NCI-H2171 treated with DMSO at 0.1 percent for 48 hours (cell line): ENCODE measurements around the gene ABCB6.
A peak's percentile ranks its signal among the peaks of the same experiment; 100 is the strongest.
"Not testable (repeated sequence)": the region's sequence is repeated elsewhere in the genome, so short reads cannot be mapped to it uniquely, and the experiment has no call there.

Source experiments
- DNase-seq: peaks from one replicate; lab custom pipeline; 2025; lab: John Stamatoyannopoulos, UW

ABCB6 gene

DNA sequence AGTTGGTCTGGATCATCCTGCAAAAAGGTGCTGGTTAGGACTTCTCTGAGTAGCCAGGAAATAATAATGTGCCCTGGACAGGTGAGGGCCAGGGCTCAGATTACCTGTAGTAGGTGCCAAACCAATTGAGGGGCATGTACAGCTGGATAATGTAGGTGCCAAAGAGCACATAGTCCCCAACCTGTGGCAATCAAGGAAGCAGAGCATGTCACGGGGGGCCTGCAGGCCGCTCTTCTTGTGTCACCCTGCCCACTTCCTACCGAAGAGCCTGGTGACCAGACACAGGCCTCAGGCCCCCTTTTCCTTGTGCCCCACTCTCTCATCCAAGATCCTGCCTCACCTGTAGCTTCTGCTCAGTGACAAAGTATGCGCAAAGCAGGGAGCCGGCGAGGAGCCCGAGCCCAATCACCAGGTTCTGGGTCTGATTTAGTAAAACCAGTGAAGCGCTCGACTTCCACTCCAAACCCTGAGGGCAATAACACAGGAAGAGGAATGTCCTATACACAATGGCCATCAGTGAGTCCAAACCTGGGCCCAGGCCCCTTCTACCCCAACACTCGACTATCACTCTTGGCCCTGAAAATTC lies 5.2 kb downstream of the ABCB6 start:
- DNase-seq: no peak

GRCh38 chr2:219213026-219213415 lies 5.7 kb downstream of the ABCB6 start:
- no peak for DNase-seq

GRCh38 chr2:219210886-219211362 lies 7.8 kb downstream of the ABCB6 start:
- DNase-seq: no peak

DNA sequence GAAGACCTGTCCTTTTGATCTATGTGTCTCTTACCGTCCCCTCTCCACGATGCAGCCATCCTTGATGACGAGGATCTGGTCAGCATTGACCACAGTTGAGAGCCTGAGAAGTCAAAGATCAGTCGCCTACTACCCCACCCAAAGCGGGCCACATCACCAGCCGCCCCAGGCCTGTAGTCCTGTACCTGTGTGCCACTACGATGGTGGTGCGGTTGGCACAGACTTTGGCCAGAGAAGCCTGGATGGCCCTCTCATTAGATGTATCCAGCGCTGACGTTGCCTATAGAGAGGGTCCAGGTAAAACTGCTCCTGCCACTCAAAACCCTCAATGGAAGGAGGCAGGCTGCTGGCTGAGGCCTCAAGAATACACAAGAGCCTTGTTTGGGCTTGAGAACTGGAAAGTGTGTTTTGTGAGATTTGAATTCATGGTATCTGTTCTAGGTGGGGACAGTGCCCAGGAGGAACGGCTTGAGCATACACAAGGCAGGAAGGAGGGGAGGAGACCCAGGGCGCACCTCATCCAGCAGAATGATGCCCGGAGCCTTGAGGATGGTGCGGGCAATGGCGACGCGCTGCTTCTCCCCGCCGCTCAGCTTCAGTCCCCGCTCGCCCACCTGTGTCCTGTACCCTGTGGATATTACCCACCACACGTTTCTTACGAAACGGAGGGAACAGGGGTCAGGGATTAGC lies 8.4 kb downstream of the ABCB6 start:
- DNase-seq: no peak

- no peak for DNase-seq
Measured at GRCh38 chr2:219209236-219210195, 9.2 kb downstream of the ABCB6 start.

GRCh38 chr2:219207884-219208740 lies 10.6 kb downstream of the ABCB6 start:
- DNase-seq: no peak

DNA sequence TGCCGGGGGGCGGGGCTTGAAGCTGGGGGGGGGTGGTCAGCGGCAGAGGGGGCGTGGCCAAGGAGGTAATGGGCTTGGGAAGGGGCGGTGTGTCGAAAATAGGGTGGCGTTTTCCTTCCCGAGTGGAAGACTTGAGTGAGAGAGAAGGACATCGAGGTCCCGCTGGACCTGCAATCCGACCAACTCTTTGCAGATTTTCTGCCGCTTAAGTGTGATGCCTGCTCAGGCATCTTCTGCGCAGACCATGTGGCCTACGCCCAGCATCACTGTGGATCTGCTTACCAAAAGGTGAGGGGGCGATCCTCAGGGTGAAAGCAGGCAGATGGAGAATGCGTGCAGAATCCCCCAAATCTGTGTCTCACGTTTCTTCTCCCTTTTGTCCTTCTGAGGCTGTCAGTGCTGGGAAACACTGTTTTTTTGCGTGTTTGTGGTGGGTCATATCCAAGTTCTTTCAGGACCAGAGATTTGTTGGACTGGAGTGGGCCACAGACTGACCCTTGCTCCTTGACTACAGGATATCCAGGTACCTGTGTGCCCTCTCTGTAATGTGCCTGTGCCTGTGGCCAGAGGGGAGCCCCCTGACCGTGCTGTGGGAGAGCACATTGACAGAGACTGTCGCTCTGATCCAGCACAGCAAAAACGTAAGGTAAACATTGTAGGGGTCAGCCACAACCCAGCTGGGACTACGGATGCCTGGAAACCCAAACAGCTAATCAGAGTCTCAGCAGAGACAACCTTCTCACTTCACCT lies 11.4 kb downstream of the ABCB6 start:
- no peak for DNase-seq

DNA sequence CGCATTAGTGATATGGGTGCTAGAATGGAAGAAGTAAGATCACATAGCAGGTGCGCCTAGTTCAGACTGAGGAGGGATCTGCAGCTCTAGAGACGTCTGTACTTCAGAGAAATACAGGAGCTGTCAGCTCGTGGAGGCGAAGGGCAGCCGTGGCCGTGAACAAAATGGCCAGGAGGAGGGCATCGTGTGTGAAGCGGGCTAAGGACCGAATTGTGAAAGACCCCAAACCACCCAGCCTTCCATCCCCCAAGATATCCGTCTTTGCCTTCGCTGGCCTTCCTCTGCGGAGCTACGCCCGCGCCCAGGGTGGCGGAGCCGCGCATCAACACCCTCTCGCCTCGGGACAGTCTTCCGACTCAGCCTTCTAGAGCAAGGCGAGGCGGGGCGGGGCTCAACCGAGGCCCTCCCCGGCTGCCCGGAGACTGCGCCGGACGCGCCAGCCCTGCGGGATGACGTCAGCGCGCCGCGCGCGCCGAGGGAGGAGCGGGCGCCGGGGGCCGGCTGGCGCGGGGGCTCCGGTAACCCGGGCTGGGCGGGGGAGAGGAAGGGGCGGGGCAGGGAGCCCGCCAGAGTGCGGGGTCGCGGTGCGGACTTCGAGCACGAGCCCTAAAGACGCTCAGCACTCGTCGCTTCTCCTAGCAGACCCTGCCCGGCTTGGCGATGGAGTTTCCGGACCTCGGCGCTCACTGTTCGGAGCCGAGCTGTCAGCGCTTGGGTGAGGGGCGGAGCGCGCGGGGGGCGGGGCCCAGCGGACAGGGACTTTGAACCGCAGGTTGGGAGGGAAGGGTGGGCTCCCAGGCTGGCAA lies 12.2 kb downstream of the ABCB6 start, which contains the start of gene ZFAND2B:
Gene ZFAND2B, plus strand, starts transcription at position 455 of the 806 bp plus-strand sequence. Its CDS starts 206 bp downstream, at position 661.
- DNase-seq: peak; percentile 91

GRCh38 chr2:219205981-219206327 lies 12.8 kb downstream of the ABCB6 start:
- DNase-seq: no peak

- DNase-seq: no peak
Measured at GRCh38 chr2:219205165-219205538, 13.6 kb downstream of the ABCB6 start.

DNA sequence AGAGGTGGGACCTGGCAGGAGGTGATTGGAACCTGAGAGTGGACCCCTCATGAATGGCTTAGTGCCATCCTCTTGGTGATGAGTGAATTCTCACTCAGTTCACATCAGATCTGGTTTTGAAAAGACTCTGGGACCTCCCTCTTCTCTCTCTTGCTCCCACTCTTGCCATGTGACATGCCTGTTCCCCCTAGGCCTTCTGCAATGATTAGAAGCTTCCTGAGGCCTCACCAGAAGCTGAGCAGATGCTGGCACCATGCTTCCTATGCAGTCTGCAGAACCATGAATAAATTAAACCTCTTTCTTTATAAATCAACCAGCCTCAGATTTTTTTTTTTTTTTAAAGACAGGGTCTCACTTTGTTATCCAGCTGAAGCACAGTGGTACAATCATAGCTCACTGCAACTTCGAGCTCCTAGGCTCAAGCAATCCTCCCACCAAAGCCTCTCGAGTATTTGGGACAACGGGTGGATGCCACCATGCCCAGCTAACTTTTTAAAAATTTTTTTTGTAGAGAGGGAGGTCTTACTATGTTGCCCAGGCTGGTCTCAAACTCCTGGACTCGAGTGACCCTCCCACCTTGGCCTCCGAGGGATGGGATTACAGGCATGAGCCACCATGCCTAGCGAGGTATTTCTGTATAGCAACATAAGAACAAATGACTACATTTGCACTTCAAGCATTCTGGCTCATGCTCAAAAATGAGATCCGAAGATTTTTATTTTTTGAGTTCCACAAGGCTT lies 14.2 kb downstream of the ABCB6 start:
- no peak for DNase-seq

DNA sequence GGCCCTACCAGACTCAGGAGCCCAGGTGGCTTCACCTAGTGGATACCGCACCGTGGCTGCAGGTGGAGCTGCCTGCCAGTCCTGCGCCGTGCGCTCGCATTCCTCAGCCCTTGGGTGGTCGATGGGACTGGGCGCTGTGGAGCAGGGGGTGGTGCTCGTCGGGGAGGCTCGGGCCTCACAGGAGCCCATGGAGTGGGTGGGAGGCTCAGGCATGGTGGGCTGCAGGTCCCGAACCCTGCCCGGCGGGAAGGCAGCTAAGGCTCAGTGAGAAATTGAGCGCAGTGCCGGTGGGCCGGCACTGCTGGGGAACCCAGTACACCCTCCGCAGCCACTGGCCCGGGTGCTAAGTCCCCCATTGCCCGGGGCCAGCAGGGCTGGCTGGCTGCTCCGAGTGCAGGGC lies 17.4 kb downstream of the ABCB6 start:
- not testable (repeated sequence) for DNase-seq

GRCh38 chr2:219200502-219201326 lies 18.0 kb downstream of the ABCB6 start:
- not testable (repeated sequence) for DNase-seq

DNA sequence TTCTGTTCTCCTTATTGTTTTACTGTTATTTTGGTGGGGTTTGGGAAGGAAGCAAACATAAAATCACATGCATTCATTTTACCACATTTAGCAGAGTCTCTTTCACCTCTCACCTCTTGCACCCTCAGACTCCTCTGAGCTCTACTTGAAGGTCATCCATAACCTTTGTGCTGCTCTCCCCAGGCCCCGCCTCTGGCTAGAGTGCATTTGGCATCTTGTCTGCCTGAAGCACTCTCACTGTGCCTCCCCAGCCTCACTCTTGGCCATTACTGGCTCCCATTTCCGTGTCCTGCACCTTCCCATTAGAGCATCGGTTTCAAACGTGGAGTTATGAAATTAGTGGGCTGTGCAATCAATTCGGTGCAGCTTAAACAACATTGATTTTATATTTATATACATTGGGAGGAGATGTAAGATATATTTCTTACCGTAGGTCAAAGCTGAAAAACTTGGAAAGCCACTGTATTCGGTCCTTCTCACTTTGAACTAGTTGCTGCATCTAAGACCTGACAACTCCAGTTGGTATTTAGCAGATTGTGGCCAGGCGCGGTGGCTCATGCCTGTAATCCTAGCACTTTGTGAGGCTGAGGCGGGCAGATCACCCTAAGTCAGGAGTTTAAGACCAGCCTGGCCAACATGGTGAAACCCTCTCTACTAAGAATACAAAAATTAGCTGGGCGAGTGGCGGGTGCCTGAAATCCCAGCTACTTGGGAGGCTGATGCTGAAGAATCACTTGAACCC lies 19.1 kb downstream of the ABCB6 start:
- no peak for DNase-seq

GRCh38 chr2:219198974-219199373 lies 19.8 kb downstream of the ABCB6 start:
- DNase-seq: no peak

- DNase-seq: no peak
Measured at GRCh38 chr2:219197388-219197787, 21.4 kb downstream of the ABCB6 start.

GRCh38 chr2:219186754-219187456 lies 31.9 kb downstream of the ABCB6 start:
- no peak for DNase-seq
